GF-D8 (cell line): Measurements from ENCODE around the gene AMIGO3.
"Not testable (repeated sequence)": the region's sequence is repeated elsewhere in the genome, so short reads cannot be mapped to it uniquely, and the experiment has no call there.

Source experiments
- DNase-seq: peaks from one replicate; lab custom pipeline; 2025; lab: John Stamatoyannopoulos, UW

The AMIGO3 gene

GRCh38 chr3:49712166-49712565 lies 7.3 kb downstream of the AMIGO3 start:
- DNase-seq: no peak

GRCh38 chr3:49711489-49711888 lies 8.0 kb downstream of the AMIGO3 start:
- DNase-seq: no peak

DNA sequence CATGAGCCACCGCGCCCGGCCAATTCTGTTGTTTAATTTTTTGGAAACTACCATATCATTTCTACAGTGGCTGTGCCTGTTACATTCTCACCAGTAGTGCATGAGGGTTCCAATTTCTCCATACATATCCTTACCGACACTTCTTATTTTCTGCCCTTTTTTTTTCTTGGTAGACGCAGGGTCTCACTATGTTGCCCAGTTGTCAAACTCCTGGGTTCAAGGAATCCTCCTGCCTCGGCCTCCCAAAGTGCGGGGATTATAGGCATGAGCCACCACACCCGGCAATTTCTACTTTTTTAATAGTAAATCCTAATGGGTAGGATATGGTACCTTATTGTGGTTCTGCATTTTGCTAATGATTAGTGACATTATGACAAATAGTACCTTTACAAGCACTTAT lies 9.6 kb downstream of the AMIGO3 start:
- DNase-seq: no peak

GRCh38 chr3:49707113-49707480 lies 12.4 kb downstream of the AMIGO3 start:
- no peak for DNase-seq

DNA sequence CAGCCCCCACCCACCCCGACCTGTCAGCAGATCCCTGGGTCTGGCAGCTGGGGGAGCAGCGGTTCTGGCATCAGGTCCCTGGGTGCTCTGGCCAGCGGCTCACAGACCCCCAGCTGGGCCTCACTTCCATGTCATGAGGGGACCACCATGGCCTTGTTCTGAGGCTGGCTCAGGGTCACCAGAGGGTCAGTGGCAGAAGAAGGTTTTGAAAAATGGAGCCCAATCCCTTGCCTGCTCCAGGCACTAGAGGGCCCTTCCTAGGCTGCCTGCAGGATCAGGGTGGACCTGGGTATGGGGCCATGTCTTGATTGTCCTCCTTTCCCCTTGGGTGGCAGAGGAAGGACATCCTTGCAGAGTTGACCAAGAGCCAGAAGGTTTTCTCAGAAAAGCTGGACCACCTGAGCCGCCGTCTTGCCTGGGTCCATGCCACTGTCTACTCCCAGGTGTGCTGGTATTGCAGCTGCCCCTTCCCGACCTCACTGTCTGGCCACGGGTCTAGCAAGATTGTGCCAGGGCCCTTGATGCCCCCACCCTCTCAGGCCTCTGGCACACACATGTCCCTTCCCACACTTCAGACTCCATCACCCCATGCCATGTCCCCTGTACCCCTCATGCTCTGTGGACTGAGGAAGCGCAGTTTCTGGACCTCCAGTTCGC lies 12.9 kb downstream of the AMIGO3 start:
- no peak for DNase-seq

- DNase-seq: no peak
Measured at GRCh38 chr3:49705390-49705960, 14.0 kb downstream of the AMIGO3 start.

DNA sequence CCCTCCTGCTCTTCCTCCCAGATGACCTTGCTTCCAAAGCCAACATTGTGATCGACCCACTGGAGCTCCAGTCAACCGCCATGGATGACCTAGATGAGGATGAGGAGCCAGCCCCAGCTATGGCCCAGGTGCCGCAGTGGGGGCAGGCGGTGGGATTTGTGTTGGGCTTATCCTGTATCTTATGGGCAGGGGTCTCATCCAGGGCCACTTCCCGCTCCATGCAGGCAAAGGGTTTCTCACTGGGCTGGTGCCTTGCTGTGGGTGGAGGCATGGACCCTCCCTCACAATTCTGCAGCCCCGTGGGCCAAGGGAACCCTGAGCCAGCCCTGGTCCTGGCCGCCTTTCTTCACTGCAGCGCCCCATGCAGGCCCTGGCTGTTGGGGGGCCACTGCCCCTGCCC lies 14.9 kb downstream of the AMIGO3 start:
- no peak for DNase-seq

- DNase-seq: no peak
Measured at GRCh38 chr3:49703956-49704355, 15.5 kb downstream of the AMIGO3 start.

DNA sequence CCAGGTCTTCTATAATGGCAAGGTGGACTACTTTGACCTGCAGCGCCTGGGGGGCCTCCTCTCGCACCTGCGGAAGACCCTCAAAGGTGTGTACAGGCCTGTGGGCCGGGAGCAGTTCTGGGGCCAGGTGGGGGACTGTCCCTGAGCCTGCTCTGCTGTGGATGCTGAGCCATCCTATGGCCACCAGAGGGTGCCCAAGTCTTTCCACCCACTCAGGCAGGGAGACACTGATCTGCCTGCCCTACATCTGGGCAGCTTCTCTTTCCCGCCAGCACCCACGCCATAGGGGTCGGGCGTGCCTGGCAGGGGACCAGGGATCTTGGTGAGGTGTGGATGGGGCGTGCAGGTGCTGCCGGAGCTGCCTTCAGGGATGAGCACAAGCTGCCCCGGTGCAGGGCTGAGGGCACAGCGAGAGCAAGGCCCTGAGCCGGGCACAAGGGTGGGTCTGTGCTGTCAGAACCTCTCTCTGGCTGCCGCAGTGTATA lies 16.0 kb downstream of the AMIGO3 start:
- DNase-seq: no peak

GRCh38 chr3:49702672-49703071 lies 16.8 kb downstream of the AMIGO3 start:
- no peak for DNase-seq

- no peak for DNase-seq
Measured at GRCh38 chr3:49701388-49702077, 18.0 kb downstream of the AMIGO3 start.

- DNase-seq: no peak
Measured at GRCh38 chr3:49700453-49701128, 18.9 kb downstream of the AMIGO3 start.

DNA sequence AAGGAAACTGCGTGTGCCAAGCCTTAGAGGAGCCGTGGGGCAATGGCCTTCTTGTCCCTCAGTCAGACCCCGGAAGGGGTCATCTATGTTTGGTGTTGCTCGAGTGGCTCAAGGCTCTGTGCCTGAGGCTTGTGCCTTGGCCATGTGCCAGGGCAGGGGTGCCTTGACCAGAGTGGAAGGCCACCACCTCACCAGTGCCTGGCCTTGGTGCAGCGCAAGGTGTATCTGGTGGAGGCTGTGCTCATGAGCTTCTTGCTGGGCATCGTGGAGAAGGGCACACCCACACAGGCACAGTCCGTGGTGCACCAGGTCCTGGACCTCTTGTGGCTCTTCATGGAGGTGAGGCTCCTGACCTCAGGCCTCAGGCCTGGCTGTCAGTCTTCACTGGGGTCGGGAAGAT lies 19.5 kb downstream of the AMIGO3 start:
- no peak for DNase-seq

DNA sequence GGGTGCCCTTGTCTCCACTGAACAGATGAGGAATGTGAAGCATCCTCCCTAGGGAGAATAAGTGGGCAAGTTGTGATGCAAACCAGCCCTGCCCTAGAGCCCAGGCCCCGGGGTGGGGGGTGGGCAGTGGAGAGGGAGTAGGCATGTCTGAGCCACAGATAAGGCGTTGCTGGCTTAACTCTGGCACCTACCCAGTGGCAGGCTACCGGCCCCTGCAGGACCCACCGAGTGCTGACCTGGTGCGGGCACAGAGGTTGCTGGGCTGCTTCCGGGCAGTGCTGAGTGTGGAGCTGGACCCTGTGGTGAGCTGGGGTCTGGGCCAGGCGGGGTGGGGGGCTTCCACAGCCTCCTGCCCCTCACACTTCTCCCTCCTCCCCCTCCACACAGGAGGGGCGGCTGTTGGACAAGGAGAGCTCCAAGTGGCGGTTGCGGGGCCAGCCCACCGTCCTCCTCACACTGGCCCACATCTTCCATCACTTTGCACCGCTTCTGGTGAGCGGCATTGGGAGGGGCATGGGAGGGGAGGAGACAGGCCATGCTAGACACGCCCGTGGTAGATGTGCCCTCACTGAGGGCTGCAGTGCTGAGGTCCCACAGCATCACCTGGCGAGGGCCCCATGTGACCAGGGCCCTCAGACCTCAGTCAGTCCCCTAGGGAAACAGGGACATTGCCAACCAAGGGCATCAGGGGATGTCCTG lies 20.1 kb downstream of the AMIGO3 start:
- no peak for DNase-seq

GRCh38 chr3:49695350-49696015 lies 24.0 kb downstream of the AMIGO3 start:
- DNase-seq: not testable (repeated sequence)

DNA sequence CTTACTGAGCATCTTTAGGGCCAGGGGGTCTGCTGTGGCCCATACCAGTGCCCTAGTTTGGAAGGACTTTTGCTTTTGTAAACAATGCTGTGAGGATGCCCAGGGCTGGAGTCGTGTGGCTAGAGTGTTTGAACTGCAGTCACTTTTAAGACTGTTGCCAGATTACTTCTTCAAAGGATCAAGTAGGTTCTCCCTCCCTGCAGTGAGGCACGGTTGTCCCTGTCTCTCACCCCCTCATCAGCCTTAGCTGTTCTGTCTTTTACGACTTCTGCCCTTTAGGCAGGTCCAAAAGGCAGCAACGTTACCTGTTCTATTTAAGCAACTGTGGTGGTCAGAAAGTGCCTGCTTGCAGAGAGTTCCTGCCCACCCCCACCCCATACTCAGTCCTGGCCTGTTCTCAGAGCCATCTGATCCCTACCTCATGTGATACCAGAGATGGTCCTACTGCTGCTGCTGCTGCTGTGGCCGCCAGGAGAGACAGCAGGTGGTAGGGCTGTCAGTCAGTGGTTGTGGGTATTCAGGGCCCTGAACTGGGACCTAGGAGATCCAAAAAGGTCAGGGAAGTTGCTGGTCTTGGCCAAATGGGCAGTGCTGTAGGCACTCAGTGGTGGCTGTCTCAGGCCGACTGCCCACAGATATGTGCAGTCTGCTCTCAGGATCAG lies 24.9 kb downstream of the AMIGO3 start:
- not testable (repeated sequence) for DNase-seq

GRCh38 chr3:49691481-49691880 lies 28.0 kb downstream of the AMIGO3 start:
- DNase-seq: not testable (repeated sequence)

- not testable (repeated sequence) for DNase-seq
Measured at GRCh38 chr3:49690856-49691255, 28.6 kb downstream of the AMIGO3 start.

- not testable (repeated sequence) for DNase-seq
Measured at GRCh38 chr3:49689908-49690624, 29.4 kb downstream of the AMIGO3 start.
